Measurements from ENCODE around the gene LILRA6. TPM values are rescaled to one million over a fixed set of nuclear protein-coding genes. Genes with fewer than 3 reads are reported as not detected.

The LILRA6 gene
- total and polyA plus RNA-seq, 2 of the 8 experiments (the other 6 are each of a cell fraction or from before 2014, with no cell fraction given) = not detected

- H3K9me3 ChIP-seq (ENCODE audit: insufficient read depth in 2 of 2, low read depth in 1 of 2, low read length in 1 of 2) = no peaks in the 10 kb centered on the region
- H2BK5ac ChIP-seq (ENCODE audit: low read depth, low read length) = 0 out of 2 replicates have a peak overlapping the region, but pooled peaks have one; percentile 3
- no peak overlapping the region for H3K56ac ChIP-seq (replicated peaks; ENCODE audit: insufficient read length, low read depth, low read length)
- DNase-seq (ENCODE audit: low read depth in 1 of 2, low spot score in 2 of 2) (no peak), FAIRE-seq (no peak)
- no peak overlapping the region for H2BK20ac ChIP-seq (ENCODE audit: low read length)
- peaks cover 16% of the 10 kb centered on the region for H3K23me2 ChIP-seq (ENCODE audit: low read depth, low read length)
- H2BK120ac ChIP-seq (replicated peaks; ENCODE audit: low read depth, low read length) = no peak overlapping the region
- no peak overlapping the region for H3K4ac ChIP-seq (replicated peaks; ENCODE audit: insufficient read length, low read depth, low read length)
- no peak overlapping the region for H3K14ac ChIP-seq (ENCODE audit: insufficient read length)
- H2BK15ac ChIP-seq (ENCODE audit: low read length) = no peak overlapping the region
- peaks cover 24 to 52% of the 10 kb centered on the region in 2 experiments for H3K79me2 ChIP-seq (ENCODE audit: control insufficient read depth in 1 of 2, insufficient read depth in 2 of 2, low read length in 2 of 2)
- no peaks in the 10 kb centered on the region for H3K27me3 ChIP-seq (replicated peaks in 1 of 4; ENCODE audit: control insufficient read depth in 3 of 4, extremely low read depth in 1 of 4, insufficient read depth in 3 of 4, low read length in 3 of 4)
- no peak overlapping the region for H4K91ac ChIP-seq (replicated peaks; ENCODE audit: insufficient read length, low read length)
- whole genome bisulfite sequencing, 2 experiments (ENCODE audit: extremely low coverage in 1 of 2, insufficient coverage in 1 of 2, insufficient read length in 1 of 2, insufficient replicate concordance in 2 of 2, low coverage in 1 of 2, low lambda C conversion rate in 2 of 2, missing lambda C conversion rate in 1 of 2) = 89% methylated on average over 13 of the region's 13 CpGs; no CpG with 5 or more reads in 1 of the 2 experiments
- no peak overlapping the region for H4K8ac ChIP-seq (ENCODE audit: extremely low read depth, insufficient read depth, low read length)
- ChIA-PET POLR2A (ENCODE audit: partially characterized antibody) (interaction anchor here (1.0 to 23.4 kb wide), 10 partner anchors 10 to 70 kb away, joined by 3 to 909 read pairs (median 13); partner anchors contain the start of genes LILRB3, MBOAT7, RPS9 and TMC4), CTCF (ENCODE audit: partially characterized antibody) (interaction anchor here (0.8 kb wide), 1 partner anchor 37 kb away, joined by 4 read pairs; no protein-coding TSS in a partner anchor)
- no peak overlapping the region for H2AK5ac ChIP-seq (ENCODE audit: low read depth, low read length)
- peaks cover 45 to 66% (median 60%) of the 10 kb centered on the region in 4 experiments for H3K36me3 ChIP-seq (ENCODE audit: control insufficient read depth in 2 of 4, insufficient read depth in 4 of 4, low read length in 3 of 4)
- H4K5ac ChIP-seq (ENCODE audit: insufficient read length, low read depth, low read length) = no peak overlapping the region
- no peak overlapping the region for H2BK12ac ChIP-seq (ENCODE audit: low read depth, low read length)
- H3K9ac ChIP-seq (replicated peaks in 1 of 4; ENCODE audit: extremely low read depth in 1 of 4, low read depth in 3 of 4, low read length in 3 of 4) = no peak overlapping the region
- peak overlapping the region; percentile 4 to 22; a peak in 1 of 4 replicates for H3K4me2 ChIP-seq (ENCODE audit: insufficient read depth in 1 of 2, low read depth in 2 of 2, low read length in 2 of 2)
- H3K23ac ChIP-seq (ENCODE audit: insufficient read length) = no peak overlapping the region
- TF ChIP-seq POLR2A (IDR thresholded peaks at IDR 0.05; ENCODE audit: control extremely low read depth in 1 of 2, low read depth in 2 of 2, low read length in 2 of 2) (peak in 1 of 2 experiments; percentile 20; a peak in 1 of 3 replicates), PHF8 (conservative IDR thresholded peaks at IDR 0.05; ENCODE audit: low read depth, low read length) (no peak), BACH1 (IDR thresholded peaks at IDR 0.05; ENCODE audit: low read length) (no peak), HDAC6 (IDR thresholded peaks at IDR 0.05; ENCODE audit: low read depth, low read length) (no peak), GABPA (IDR thresholded peaks at IDR 0.05; ENCODE audit: borderline replicate concordance, insufficient read depth, low read length) (no peak), CEBPB (IDR thresholded peaks at IDR 0.05; ENCODE audit: low read depth, low read length) (no peak), POLR2AphosphoS5 (IDR thresholded peaks at IDR 0.05; ENCODE audit: low read depth, low read length) (peak; percentile 44), SP1 (IDR thresholded peaks at IDR 0.05; ENCODE audit: low read depth, low read length) (no peak), JUND (IDR thresholded peaks at IDR 0.05; ENCODE audit: low read length) (no peak)
- no peak overlapping the region for H2AFZ ChIP-seq (ENCODE audit: low read length)
- H3K79me1 ChIP-seq (ENCODE audit: low read depth, low read length) = peaks cover 21% of the 10 kb centered on the region
- H4K20me1 ChIP-seq (replicated peaks in 1 of 2; ENCODE audit: control insufficient read depth in 1 of 2, insufficient read depth in 2 of 2, low read length in 2 of 2) = peaks cover 54 to 58% of the 10 kb centered on the region in 2 experiments
- H3K27ac ChIP-seq (ENCODE audit: low read depth, low read length) = no peak overlapping the region
- no peak overlapping the region for H3K18ac ChIP-seq (ENCODE audit: extremely low read depth, low read length)
- H3K4me3 ChIP-seq (ENCODE audit: extremely low read depth in 1 of 4, insufficient read depth in 2 of 4, low read depth in 3 of 4, low read length in 4 of 4) = 0 out of 8 replicates have a peak overlapping the region, but pooled peaks of 1 of the 4 experiments have one; percentile 10
- H3K4me1 ChIP-seq (replicated peaks in 1 of 4; ENCODE audit: control insufficient read depth in 3 of 4, insufficient read depth in 4 of 4, low read length in 3 of 4) = peaks cover 12 to 25% (median 19%) of the 10 kb centered on the region in 4 experiments
Observed at GRCh38 chr19:54206831-54207177, 35.8 kb downstream of the LILRA6 start.
